NCI-H187 (cell line): ENCODE data around the gene CLEC5A.
"Not testable (repeated sequence)": the region's sequence is repeated elsewhere in the genome, so short reads cannot be mapped to it uniquely, and the experiment has no call there.

Experiments used
- DNase-seq, 2 experiments: peaks; one replicate each; lab custom pipeline; 2025; lab: John Stamatoyannopoulos, UW

The CLEC5A gene

DNA sequence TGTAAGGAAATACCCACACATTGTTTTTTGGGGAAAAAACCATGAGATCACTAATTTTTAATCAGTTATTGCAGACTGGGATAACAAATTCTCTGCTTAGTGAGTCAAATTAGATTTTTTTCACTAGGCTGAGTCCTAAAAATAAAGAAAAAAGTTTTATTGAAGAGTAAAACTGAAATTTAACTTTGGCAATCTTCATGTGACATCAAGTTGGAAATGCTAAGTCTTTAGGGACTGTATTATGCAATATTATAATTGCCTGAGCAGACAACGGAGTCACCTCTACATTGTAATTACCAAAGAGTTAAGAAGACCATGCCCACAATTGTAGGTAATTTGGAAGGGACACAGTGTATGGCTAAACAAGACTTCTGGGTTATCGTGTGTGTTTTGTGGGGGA lies 2.2 kb upstream of the CLEC5A start:
- no peak for DNase-seq

- no peak for DNase-seq
These were observed 1.4 kb downstream of the CLEC5A start for GRCh38 chr7:141945356-141945755.

- DNase-seq = no peak
These were observed 2.0 kb downstream of the CLEC5A start for GRCh38 chr7:141944811-141945210.

GRCh38 chr7:141943846-141944245 lies 2.9 kb downstream of the CLEC5A start:
- DNase-seq = no peak

GRCh38 chr7:141941075-141941474 lies 5.7 kb downstream of the CLEC5A start:
- DNase-seq = no peak

DNA sequence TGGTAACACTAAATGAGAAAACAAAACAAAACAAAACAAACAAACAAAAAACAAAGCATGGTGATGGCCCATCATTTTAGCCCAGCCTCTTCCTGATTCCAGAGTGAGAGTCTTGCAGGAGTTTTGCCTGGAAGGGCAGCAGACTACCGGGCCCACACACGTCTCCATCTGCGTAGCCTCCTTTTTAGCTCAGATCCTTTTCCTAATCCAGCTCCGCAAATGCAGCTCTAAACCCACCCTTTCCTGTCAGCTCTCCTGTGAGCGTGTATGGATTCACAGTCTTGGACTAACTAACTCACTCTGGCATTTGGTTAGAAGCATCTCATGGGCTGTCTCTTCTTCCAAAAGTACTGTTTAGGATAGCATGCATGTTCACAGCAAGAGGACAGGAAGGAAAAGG lies 16.6 kb downstream of the CLEC5A start:
- no peak for DNase-seq

- no peak for DNase-seq
These were observed 18.0 kb downstream of the CLEC5A start for GRCh38 chr7:141928845-141929195.

DNA sequence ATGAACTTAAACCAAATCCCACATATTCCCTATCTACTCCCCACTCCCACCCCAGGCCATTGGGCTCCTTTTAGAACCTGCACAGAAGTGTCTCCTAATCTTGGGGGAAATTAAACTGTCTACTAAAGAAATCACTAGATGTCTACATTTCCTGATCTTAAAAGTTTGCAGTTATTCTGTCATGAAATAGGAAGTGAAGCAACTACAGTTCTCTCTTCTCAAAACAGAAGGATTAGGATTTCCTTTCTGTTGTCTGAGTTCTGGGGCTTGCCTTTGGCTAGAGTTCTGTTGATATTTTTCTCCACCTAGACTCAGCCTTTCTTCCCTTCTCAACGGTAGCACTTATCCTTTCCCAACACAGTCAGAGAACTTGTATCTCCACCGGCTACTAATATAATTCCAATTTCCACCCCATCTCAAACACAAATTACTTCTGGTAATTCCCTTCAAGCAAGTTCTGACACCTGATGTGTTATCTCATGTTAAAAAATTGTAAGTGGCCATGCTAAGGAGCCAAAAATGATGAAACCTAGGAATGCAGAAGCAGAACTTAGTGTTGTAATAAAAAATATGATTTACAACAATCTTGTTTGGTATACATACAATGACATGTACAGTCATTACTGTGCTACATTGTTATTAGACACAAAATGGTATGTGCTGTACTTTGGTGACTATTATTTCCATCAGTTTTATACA lies 18.5 kb downstream of the CLEC5A start:
- DNase-seq = no peak

- DNase-seq = no peak
These were observed 26.5 kb downstream of the CLEC5A start for GRCh38 chr7:141920281-141920680.

GRCh38 chr7:141916099-141916498 lies 30.7 kb downstream of the CLEC5A start, which contains the start of gene OR9A4:
TSS of gene OR9A4 (plus strand) at chr7:141916399. CDS start at chr7:141918876, 2,477 bp downstream.
- no peak for DNase-seq

DNA sequence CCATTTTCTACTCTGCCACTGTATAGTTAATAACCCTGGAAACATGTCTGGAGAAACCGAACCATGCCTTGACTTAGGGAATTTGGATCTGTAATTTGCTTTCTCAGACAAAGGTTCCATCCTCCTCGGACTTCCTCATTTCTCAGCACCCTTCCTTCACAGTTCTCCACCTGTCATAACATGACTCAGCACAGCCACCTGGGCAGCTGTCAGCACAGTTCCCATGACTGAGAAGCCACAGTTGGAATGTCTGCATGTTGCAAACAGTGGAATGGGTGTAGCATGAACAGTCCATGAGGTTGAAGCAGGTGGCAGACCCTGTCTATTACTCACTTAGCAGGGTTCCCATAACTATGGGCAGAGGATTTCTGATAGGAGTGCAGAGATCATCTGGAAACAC lies 31.2 kb downstream of the CLEC5A start:
- DNase-seq = no peak

GRCh38 chr7:141911391-141911790 lies 35.4 kb downstream of the CLEC5A start:
- DNase-seq = no peak

DNA sequence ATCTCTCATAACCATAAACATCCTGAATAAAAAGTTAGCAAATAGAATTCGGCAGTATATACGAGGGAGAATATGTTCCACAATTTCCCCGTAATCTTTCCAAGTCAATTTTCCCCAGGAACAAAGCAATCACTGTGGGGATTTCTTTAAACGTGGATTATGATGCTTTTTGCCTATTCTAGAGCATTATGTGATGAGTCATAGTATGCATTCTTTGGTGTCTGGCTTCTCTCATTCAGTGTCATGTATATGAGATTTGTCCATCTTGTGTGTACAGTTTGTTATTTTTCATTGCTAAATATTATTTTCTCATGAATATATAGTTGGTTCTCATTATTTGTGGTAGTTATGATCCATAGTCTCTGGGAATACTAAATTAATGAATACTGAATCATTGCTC lies 40.5 kb downstream of the CLEC5A start:
- no peak for DNase-seq

GRCh38 chr7:141899366-141899765 lies 47.4 kb downstream of the CLEC5A start:
- not testable (repeated sequence) for DNase-seq

DNA sequence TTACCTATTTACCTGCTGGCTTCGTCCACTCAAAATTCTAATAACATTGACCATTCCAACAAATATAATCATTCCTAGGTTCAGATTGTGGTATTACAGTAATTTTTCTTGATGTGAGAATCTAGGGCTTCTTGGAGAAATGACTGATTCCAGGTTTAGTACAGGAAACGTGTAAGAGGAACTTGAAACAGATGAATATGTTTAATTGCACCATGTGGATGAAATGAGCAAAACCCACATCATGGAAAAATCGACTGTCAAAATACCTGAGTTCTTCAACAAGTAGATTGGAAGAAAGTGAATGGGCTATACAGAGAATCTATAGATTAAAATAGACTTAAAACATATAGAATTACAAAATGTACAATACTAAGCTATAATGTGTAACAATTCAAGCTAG lies 55.4 kb downstream of the CLEC5A start:
- DNase-seq = no peak

GRCh38 chr7:141889321-141889720 lies 57.5 kb downstream of the CLEC5A start:
- no peak for DNase-seq

- DNase-seq = no peak
These were observed 62.1 kb downstream of the CLEC5A start for GRCh38 chr7:141884539-141885225.

DNA sequence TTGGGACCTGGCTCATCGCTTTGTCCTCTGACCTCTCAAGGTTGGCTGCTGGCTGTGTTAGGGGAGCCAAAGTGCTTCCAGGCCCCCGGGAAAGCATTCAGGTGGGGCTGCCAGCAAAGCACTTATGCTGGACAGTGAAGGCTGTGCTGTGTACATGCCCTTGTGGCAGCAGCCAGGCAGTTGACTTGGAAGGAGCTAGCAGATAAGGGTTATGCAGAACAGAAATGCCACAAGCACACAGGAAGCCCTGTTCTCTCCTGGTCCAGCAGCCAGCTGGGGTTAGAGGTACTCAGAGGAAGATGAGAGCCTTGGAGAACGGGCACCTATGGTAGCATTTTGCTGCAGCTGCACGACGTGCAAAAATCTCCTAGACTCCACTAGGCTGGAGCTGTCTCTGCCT lies 65.8 kb downstream of the CLEC5A start:
- no peak for DNase-seq

GRCh38 chr7:141877365-141877764 lies 69.4 kb downstream of the CLEC5A start:
- DNase-seq = no peak
